Measurements from ENCODE around the gene PPM1M.

- TF ChIP-seq EZH2phosphoT487 (IDR thresholded peaks at IDR 0.05; ENCODE audit: borderline replicate concordance, low read length) = no peak
- no peak for TF ChIP-seq CTCF (conservative IDR thresholded peaks at IDR 0.05; ENCODE audit: low read depth, low read length)
Measured at GRCh38 chr3:52299247-52299878, 53.8 kb downstream of the PPM1M start.
